GM04504 (cell line): ENCODE results near the gene ATIC.

Experiments
- DNase-seq: peaks from one replicate; pipeline ENCODE4 v3.0.0-alpha.2; 2012; ENCODE audit warnings: low read depth

The ATIC gene

GRCh38 chr2:215376103-215376780, 64.4 kb downstream of the ATIC start:
- no peak for DNase-seq

DNA sequence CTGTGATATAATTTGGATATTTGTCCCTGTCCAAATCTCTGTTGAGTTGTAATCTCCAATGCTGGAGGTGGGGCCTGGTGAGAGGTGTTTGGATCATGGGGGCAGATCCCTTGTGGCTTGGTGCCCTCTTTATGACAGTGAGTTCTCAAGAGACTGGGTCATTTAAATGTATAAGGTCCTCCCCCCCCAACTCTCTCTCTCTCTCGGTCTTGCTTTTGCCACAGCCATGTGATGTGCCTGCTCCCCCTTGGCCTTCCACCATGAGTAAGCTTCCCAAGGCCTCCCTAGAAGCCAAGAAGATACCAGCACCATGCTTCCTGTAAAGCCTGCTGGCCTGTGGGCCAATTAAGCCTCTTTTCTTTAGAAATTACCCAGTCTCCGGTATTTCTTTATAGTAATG, 65.4 kb downstream of the ATIC start:
- no peak for DNase-seq

- no peak for DNase-seq
Measured at GRCh38 chr2:215378045-215378444, 66.2 kb downstream of the ATIC start.

DNA sequence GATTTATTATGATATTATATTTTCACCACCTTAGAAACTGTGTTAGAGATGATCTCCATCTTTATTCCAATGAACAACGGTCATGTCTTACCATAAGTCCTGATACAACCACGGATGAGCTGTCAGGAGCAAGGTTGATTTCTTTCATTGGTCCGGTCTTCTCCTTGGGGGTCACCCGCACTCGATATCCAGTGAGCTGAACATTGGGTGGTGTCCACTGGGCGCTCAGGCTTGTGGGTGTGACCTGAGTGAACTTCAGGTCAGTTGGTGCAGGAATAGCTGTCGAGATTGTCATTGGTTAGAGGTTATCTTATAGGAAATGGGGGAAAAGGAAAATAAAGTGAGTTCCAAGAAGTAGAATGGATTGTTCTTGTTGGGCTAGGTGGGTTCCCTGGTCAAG, 67.2 kb downstream of the ATIC start:
- DNase-seq = no peak

DNA sequence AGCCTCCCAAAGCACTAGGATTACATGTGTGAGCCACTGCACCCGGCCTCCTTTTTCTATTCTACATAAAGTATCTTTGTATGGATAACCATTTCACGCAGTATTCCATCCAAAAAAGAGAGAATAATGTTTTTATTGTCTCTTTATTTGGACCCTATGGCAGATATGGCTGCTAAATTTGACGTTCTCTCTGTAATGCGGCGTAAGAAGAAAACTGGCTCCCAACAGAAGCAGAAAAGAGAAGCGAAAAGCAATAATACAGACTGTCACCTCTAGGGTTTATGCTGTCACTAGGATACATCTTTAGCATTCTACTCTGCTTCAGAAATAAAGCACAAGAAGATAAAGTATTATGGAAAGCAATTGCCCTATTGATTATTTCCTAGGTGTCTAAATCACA, 68.1 kb downstream of the ATIC start:
- no peak for DNase-seq

- DNase-seq = no peak
Measured at GRCh38 chr2:215380699-215381098, 68.8 kb downstream of the ATIC start.

DNA sequence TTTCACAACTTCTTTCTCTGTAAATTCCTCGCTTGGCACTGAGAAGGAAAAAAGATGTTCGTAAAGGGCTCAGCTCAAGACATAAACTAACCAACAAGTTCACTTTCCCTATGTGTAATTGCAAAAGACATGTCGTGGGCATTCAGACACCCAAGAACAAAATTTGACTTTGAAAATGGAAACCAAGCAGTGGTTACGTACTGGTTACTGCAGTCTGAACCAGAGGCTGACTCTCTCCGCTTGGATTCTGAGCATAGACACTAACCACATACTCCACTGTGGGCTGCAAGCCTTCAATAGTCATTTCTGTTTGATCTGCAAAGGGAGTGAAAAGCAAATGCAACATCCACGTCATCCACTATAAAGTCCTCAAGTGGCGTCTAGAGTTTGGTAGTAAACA, 70.2 kb downstream of the ATIC start:
- DNase-seq = no peak

DNA sequence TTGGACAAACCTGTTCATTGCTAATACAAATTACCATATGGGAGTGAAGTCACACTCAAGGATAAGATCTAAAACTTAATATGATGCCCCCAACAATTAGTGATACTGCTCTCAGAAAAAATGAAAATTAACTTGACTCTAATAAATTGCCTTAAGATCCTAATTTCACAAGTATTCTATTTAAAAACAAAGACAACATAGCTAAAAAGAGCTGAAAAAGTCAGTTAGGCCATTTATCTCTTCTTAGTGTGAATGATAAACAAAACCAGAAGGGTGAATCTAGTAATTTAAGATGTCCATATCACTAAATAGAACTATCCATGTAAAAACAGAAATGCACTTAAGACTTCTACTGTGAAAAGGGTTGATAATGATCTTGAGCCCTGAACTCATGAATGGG, 70.6 kb downstream of the ATIC start:
- no peak for DNase-seq

DNA sequence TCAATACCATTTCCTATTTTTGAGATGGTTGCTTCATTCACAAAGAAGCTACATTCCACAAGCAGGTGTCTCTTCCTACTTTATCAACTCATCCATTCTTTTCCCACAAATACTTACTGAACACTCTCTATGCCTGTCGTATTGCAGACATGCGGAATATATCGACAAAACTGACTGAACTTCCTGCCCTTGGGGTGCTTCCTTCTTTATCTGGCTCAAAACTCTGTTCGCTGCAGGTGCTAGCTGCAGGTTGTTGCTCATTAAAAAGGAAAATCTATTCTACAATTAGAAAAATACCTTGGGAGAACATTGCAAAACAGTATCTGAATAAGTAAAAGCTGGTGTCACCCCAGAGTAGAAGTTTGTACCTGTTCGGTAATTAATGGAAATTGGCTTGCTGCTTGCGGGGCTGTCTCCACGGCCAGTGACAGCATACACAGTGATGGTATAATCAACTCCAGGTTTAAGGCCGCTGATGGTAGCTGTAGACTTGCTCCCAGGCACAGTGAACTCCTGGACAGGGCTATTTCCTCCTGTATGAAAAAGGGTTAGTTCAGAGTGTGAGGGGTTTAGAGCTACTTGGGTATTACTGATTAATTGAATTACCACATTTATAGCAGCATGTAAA, 71.9 kb downstream of the ATIC start:
- DNase-seq = no peak

- no peak for DNase-seq
Measured at GRCh38 chr2:215384710-215385109, 72.9 kb downstream of the ATIC start.

GRCh38 chr2:215386566-215386965, 74.7 kb downstream of the ATIC start:
- DNase-seq = no peak

GRCh38 chr2:215388002-215388728, 76.3 kb downstream of the ATIC start:
- no peak for DNase-seq

- DNase-seq = no peak
Measured at GRCh38 chr2:215390550-215390913, 78.7 kb downstream of the ATIC start.

- no peak for DNase-seq
Measured at GRCh38 chr2:215391531-215391930, 79.7 kb downstream of the ATIC start.

DNA sequence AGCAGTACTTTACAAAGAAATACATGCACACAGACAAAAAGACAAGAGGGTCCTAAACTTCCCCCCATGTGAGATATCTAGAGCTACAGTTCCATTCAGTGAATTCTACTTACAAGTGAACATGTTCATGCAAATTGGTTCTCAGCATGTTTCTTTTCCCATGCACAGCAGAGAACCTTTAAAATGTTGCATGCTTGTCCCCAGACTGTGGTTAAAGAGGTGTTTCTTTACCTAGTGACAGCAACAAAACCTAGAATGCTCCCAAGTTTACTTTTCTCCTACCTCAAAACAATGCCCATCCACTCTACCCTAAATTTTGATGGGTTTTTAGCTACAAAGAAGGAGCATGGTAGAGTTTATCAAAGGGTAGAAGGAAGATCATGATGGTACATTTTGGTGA, 80.3 kb downstream of the ATIC start:
- DNase-seq = no peak

GRCh38 chr2:215392687-215393270, 80.9 kb downstream of the ATIC start:
- DNase-seq = no peak

- no peak for DNase-seq
Measured at GRCh38 chr2:215394102-215394805, 82.4 kb downstream of the ATIC start.

DNA sequence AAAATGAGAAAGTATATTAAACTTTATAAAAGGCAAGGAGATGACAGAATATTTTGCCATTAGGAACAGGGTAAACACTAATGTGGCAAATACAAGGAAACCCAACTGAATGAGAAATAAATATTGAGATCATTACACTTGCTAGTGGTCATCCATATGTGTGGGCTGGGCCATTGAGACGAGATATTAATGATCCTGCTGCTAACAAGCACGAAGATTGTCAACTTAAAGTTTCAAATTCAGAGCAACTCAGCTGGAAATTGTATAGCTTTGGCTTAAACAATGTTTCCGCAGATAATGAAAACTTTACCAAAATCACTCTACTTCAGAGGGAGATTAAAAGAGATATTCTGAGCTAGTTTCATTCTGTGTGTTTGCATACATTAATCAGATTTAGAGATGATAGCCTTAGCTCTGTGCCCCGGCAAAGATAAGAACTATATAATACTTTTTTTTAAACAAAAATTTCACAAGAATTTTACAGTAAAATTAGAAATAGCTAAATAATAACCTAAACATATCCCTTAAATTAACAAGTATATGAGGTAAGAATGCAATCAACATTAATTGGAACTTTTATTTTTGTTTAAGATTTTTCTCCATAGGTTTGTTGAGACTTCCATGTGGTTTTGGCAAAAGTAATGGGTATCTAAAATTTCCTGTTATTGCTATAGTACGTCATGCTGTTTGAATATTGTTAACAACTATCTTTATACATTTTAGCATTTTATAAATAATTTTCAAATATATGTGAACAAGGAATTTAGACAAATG, 84.0 kb downstream of the ATIC start:
- DNase-seq = no peak

DNA sequence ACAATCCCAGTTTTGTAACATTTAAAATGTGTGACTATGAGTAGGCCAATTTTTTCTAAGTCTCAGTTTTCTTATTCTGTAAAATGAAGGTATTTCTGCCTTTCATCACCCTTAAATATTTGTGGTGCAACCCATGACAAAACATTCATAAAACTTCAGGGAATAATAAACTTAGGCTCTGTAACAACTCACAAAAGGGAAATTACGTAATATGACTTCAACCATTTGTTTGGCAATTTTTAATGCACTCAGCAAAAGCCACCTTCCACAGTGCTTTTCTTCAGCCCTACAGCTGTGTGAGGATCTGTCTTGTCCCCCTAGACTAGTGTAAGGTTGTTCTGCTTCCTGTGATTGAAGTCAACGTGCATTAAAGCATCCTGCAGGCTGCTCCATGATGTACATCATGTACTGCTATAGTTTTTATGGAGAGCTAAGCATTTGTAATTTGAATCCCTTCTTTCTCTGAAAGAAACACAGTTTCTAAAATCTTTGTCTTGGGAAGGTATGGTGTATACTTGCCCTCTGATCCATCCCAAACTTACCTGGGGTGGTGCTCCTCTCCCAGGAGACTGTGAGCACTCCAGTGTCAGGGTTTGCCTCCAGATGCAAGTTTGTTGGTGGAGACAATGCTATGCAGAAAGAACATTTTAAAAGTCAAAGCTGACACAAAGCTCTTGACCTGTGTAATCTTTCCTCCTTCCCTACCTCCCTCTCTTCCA, 84.9 kb downstream of the ATIC start:
- peak; percentile 65 for DNase-seq

GRCh38 chr2:215397632-215398341, 85.9 kb downstream of the ATIC start:
- no peak for DNase-seq
